ENCODE results near the gene KCP.

DNA sequence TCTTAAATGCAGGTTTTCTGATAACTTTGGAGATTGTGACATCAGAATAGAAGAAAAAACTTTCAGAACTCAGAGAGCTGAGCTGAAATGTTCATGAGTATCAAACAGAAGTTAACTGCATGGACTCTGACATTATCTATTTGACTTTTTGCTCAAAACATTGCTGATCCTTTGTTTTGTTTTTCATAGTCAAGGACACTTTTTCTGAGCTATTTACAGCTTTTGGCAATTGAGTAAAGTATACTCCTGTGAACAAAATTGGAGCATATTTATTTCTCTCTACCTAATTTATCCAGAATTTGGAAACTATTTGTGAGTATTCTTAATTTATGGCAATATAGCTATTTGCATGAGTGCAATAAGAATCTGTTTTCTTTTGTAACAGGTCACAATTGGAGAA, 11.1 kb downstream of the KCP start:
- TF ChIP-seq CTCF (conservative IDR thresholded peaks at IDR 0.05; ENCODE audit: low read length) (no peak), EZH2phosphoT487 (IDR thresholded peaks at IDR 0.05; ENCODE audit: borderline replicate concordance, low read depth, low read length) (no peak)
